Coronary artery (tissue), 2 donors: ENCODE measurements around the gene YAP1.
"Not testable (repeated sequence)": the region's sequence is repeated elsewhere in the genome, so short reads cannot be mapped to it uniquely, and the experiment has no call there.

ENCODE experiments used
- DNase-seq: peaks from one replicate; pipeline ENCODE4 v3.0.0-alpha.2; 2017; ENCODE audit warnings: low spot score
- H3K27ac ChIP-seq, 2 donors: fragments of 200-600 bp; sonication (generic); one replicate each; pipeline ENCODE4 v1.5.1; 2016 to 2019
- H3K4me3 ChIP-seq: fragments of 200-600 bp; sonication (generic); 2 replicates; pipeline ENCODE4 v1.5.1; 2016; ENCODE audit warnings: mild to moderate bottlenecking, moderate library complexity
- CTCF ChIP-seq: fragments of 200-600 bp; sonication (generic); IDR thresholded peaks from one replicate; pipeline ENCODE4 v1.5.1; 2019; ENCODE audit warnings: antibody characterized with exemption

YAP1 gene

GRCh38 chr11:102256251-102256650 lies 146.0 kb downstream of the YAP1 start:
- Histone ChIP-seq H3K27ac (no peak overlapping the region), H3K4me3 (no peak overlapping the region)
- TF ChIP-seq CTCF = no peak
- DNase-seq = no peak

- no peak for TF ChIP-seq CTCF
Measured at GRCh38 chr11:102260241-102260640, 150.0 kb downstream of the YAP1 start.

GRCh38 chr11:102263379-102264003 lies 153.2 kb downstream of the YAP1 start:
- Histone ChIP-seq H3K27ac (no peak overlapping the region), H3K4me3 (no peak overlapping the region)
- no peak for DNase-seq
- TF ChIP-seq CTCF = no peak

More at GRCh38 chr11:102260241-102260640, 150.0 kb downstream of the YAP1 start:
- Histone ChIP-seq H3K4me3 (no peak overlapping the region), H3K27ac (no peak overlapping the region)
- no peak for DNase-seq

- not testable (repeated sequence) for H3K27ac ChIP-seq, DNase-seq, H3K4me3 ChIP-seq
Measured at GRCh38 chr11:102264704-102265103, 154.5 kb downstream of the YAP1 start.

- no peak for DNase-seq
- Histone ChIP-seq H3K4me3 (no peak overlapping the region), H3K27ac (no peak overlapping the region)
- no peak for TF ChIP-seq CTCF
Measured at GRCh38 chr11:102266099-102266498, 155.9 kb downstream of the YAP1 start.

- no peak for DNase-seq
- H3K27ac ChIP-seq = peak overlapping the region in 1 of 2 donors; percentile 68
- TF ChIP-seq CTCF = no peak
- peak overlapping the region; percentile 71 for H3K4me3 ChIP-seq
Measured at GRCh38 chr11:102267609-102268008, 157.4 kb downstream of the YAP1 start.

GRCh38 chr11:102268083-102268984 lies 158.1 kb downstream of the YAP1 start:
- peak overlapping the region; percentile 71 for H3K4me3 ChIP-seq
- peak; percentile 47 for TF ChIP-seq CTCF
- DNase-seq = peak; percentile 83
- H3K27ac ChIP-seq = peak overlapping the region in 1 of 2 donors; percentile 68
